GM19324 (cell line): ENCODE results near the gene NMRK1.
A peak's percentile ranks its signal among the peaks of the same experiment; 100 is the strongest.

Experiments used
- ATAC-seq: cut with Tn5 transposase; IDR thresholded peaks from one replicate; pipeline ENCODE4 v1.9.1; 2021; ENCODE audit warnings: mild to moderate bottlenecking, moderate library complexity; ENCODE audit not compliant: unreplicated experiment, low FRiP score

NMRK1 gene

GRCh38 chr9:75064307-75065025, 23.5 kb downstream of the NMRK1 start:
- no peak for ATAC-seq

- no peak for ATAC-seq
Observed at GRCh38 chr9:75063556-75064305, 24.2 kb downstream of the NMRK1 start.

GRCh38 chr9:75061169-75061568, 26.8 kb downstream of the NMRK1 start:
- ATAC-seq: no peak

- no peak for ATAC-seq
Observed at GRCh38 chr9:75054368-75055001, 33.5 kb downstream of the NMRK1 start.

GRCh38 chr9:75053869-75054268, 34.1 kb downstream of the NMRK1 start:
- peak; percentile 96 for ATAC-seq

GRCh38 chr9:75051285-75051684, 36.7 kb downstream of the NMRK1 start:
- no peak for ATAC-seq

GRCh38 chr9:75047506-75047905, 40.4 kb downstream of the NMRK1 start:
- no peak for ATAC-seq

GRCh38 chr9:75046725-75047345, 41.1 kb downstream of the NMRK1 start:
- no peak for ATAC-seq

GRCh38 chr9:75041041-75041440, 46.9 kb downstream of the NMRK1 start:
- ATAC-seq: no peak

- no peak for ATAC-seq
Observed at GRCh38 chr9:75039801-75040200, 48.2 kb downstream of the NMRK1 start.

- ATAC-seq: no peak
Observed at GRCh38 chr9:75039009-75039408, 48.9 kb downstream of the NMRK1 start.

GRCh38 chr9:75036793-75037192, 51.2 kb downstream of the NMRK1 start:
- no peak for ATAC-seq

- peak; percentile 77 for ATAC-seq
Observed at GRCh38 chr9:75033791-75034473, 54.0 kb downstream of the NMRK1 start.

- peak; percentile 59 for ATAC-seq
Observed at GRCh38 chr9:75027187-75028107, 60.5 kb downstream of the NMRK1 start.

- ATAC-seq: no peak
Observed at GRCh38 chr9:75023846-75024245, 64.1 kb downstream of the NMRK1 start.

- ATAC-seq: no peak
Observed at GRCh38 chr9:75019654-75020053, 68.3 kb downstream of the NMRK1 start.

GRCh38 chr9:75019022-75019421, 68.9 kb downstream of the NMRK1 start:
- no peak for ATAC-seq

- ATAC-seq: peak; percentile 52
Observed at GRCh38 chr9:75017378-75017777, 70.6 kb downstream of the NMRK1 start.

GRCh38 chr9:75013735-75014134, 74.2 kb downstream of the NMRK1 start:
- ATAC-seq: no peak
